GM23338 (cell line): ENCODE data around the gene DLG2.

Source experiments
- CREB1 ChIP-seq: fragments of 250-450 bp; sonication (Bioruptor Pico); IDR thresholded peaks from 2 replicates; pipeline ENCODE4 v1.5.0; 2020; ENCODE audit warnings: low read depth, mild to moderate bottlenecking, moderate library complexity
- CTCF ChIP-seq, 2 experiments: fragments of 200-600 bp in 1 of 2; sonication (generic) in 1 of 2; conservative IDR thresholded peaks; 2 replicates each; pipeline versions ENCODE4 v1.5.1 to v1.6.1; 2016 to 2017; ENCODE audit warnings: antibody characterized with exemption in 2 of 2, low read depth in 2 of 2, mild to moderate bottlenecking in 2 of 2, moderate library complexity in 1 of 2
- ETS1 ChIP-seq: IDR thresholded peaks from 2 replicates; pipeline ENCODE4 v1.6.1; 2016; ENCODE audit warnings: antibody characterized with exemption
- EZH2 ChIP-seq: fragments of 200-600 bp; sonication (generic); IDR thresholded peaks from one replicate; pipeline ENCODE4 v1.8.0; 2017; ENCODE audit warnings: antibody characterized with exemption, mild to moderate bottlenecking, low read depth; ENCODE audit not compliant: unreplicated experiment
- EZH2phosphoT487 ChIP-seq: fragments of 200-600 bp; sonication (generic); IDR thresholded peaks from one replicate; pipeline ENCODE4 v1.8.1; 2018; ENCODE audit warnings: antibody characterized with exemption; ENCODE audit not compliant: unreplicated experiment
- JUNB ChIP-seq: IDR thresholded peaks from one replicate; pipeline ENCODE4 v1.6.1; 2016; ENCODE audit warnings: antibody characterized with exemption; ENCODE audit not compliant: unreplicated experiment
- NANOG ChIP-seq: IDR thresholded peaks from 2 replicates; pipeline ENCODE4 v1.6.1; 2016; ENCODE audit warnings: antibody characterized with exemption, borderline replicate concordance
- POLR2AphosphoS5 ChIP-seq: IDR thresholded peaks from 2 replicates; pipeline ENCODE4 v1.6.1; 2016; ENCODE audit warnings: antibody characterized with exemption, low read depth
- REST ChIP-seq: IDR thresholded peaks from one replicate; pipeline ENCODE4 v1.6.1; 2018; ENCODE audit warnings: antibody characterized with exemption; ENCODE audit not compliant: unreplicated experiment
- STAT1 ChIP-seq: IDR thresholded peaks from one replicate; pipeline ENCODE4 v1.6.1; 2016; ENCODE audit warnings: antibody characterized with exemption; ENCODE audit not compliant: unreplicated experiment
- ZNF114 ChIP-seq: fragments of 250-450 bp; sonication (Bioruptor Pico); IDR thresholded peaks from 2 replicates; pipeline ENCODE4 v1.5.0; 2020; ENCODE audit warnings: mild to moderate bottlenecking, moderate library complexity
- ZNF331 ChIP-seq: fragments of 250-450 bp; sonication (Bioruptor Pico); IDR thresholded peaks from 2 replicates; pipeline ENCODE4 v1.5.0; 2020; ENCODE audit warnings: low read depth, mild to moderate bottlenecking, moderate library complexity
- ZNF462 ChIP-seq: fragments of 250-450 bp; sonication (Bioruptor Pico); IDR thresholded peaks from 2 replicates; pipeline ENCODE4 v1.5.0; 2020; ENCODE audit warnings: mild to moderate bottlenecking, moderate library complexity

GRCh38 chr11:83685730-83686129, 1941.4 kb downstream of the DLG2 start:
- TF ChIP-seq CTCF (conservative IDR thresholded peaks at IDR 0.05; ENCODE audit: low read depth in 2 of 2) (no peak), EZH2 (no peak), ZNF331 (no peak), POLR2AphosphoS5 (no peak), ETS1 (no peak), EZH2phosphoT487 (no peak), ZNF462 (CRISPR knock-in tag) (no peak), REST (no peak), CREB1 (no peak), JUNB (no peak), NANOG (no peak), ZNF114 (CRISPR knock-in tag) (no peak), STAT1 (no peak)
